PC-9 (cell line): ENCODE measurements around the gene DOCK2. TPM values are rescaled to one million over a fixed set of nuclear protein-coding genes. Genes with fewer than 3 reads are reported as not detected.
"Not testable (repeated sequence)": the region's sequence is repeated elsewhere in the genome, so short reads cannot be mapped to it uniquely, and the experiment has no call there.

Source experiments
- BruUV-seq: library from RNA; stranded (reverse); fragments of 400-500 nt; replicated peaks from 2 replicates; lab custom pipeline; 2021; lab: Mats Ljungman, UMichigan
- CTCF ChIA-PET: fragments of 300-600 bp; sonication (Branson Sonifier 250); formaldehyde crosslinking; loops from one replicate; lab custom pipeline; 2022; ENCODE audit warnings: antibody characterized with exemption; lab: Charles Lee
- POLR2A ChIA-PET: fragments of 300-600 bp; sonication (Branson Sonifier 250); formaldehyde crosslinking; loops from one replicate; lab custom pipeline; 2022; ENCODE audit warnings: antibody characterized with exemption; ENCODE audit not compliant: unreplicated experiment; lab: Charles Lee
- DNase-seq, 2 experiments: peaks; one replicate each; pipeline versions ENCODE4 v3.0.0 to v3.0.0-alpha.2; 2015 to 2022; ENCODE audit warnings: mixed read lengths in 1 of 2
- H2AFZ ChIP-seq: fragments of 200-600 bp; sonication (generic); 2 replicates; pipeline ENCODE4 v1.8.1; 2017; ENCODE audit warnings: antibody characterized with exemption
- H3F3A ChIP-seq: fragments of 200-600 bp; sonication (generic); 2 replicates; pipeline ENCODE4 v1.8.1; 2017; ENCODE audit warnings: antibody characterized with exemption, mild to moderate bottlenecking, low read depth; ENCODE audit not compliant: insufficient read depth
- H3K27ac ChIP-seq: fragments of 200-600 bp; sonication (generic); 2 replicates; pipeline ENCODE4 v1.6.1; 2016; ENCODE audit warnings: mixed run types
- H3K27me3 ChIP-seq: fragments of 200-600 bp; sonication (generic); 2 replicates; pipeline ENCODE4 v1.6.1; 2016; ENCODE audit warnings: low read depth, mixed run types; ENCODE audit not compliant: insufficient read depth
- H3K36me3 ChIP-seq: fragments of 200-600 bp; sonication (generic); 2 replicates; pipeline ENCODE4 v1.6.1; 2016; ENCODE audit warnings: low read depth, mixed run types
- H3K4me1 ChIP-seq: fragments of 200-600 bp; sonication (generic); replicated peaks from 2 replicates; pipeline ENCODE4 v1.6.1; 2016; ENCODE audit warnings: mixed run types; ENCODE audit not compliant: insufficient read depth
- H3K4me2 ChIP-seq: fragments of 200-600 bp; sonication (generic); 2 replicates; pipeline ENCODE4 v1.6.1; 2017; ENCODE audit warnings: mixed run types
- H3K4me3 ChIP-seq: fragments of 200-600 bp; sonication (generic); 2 replicates; pipeline ENCODE4 v1.6.1; 2016; ENCODE audit warnings: mixed run types
- H3K79me2 ChIP-seq: fragments of 200-600 bp; sonication (generic); 2 replicates; pipeline ENCODE4 v1.6.1; 2017; ENCODE audit warnings: low read depth, mixed run types
- H3K9me2 ChIP-seq: fragments of 200-600 bp; sonication (generic); 2 replicates; pipeline ENCODE4 v1.8.1; 2017; ENCODE audit warnings: mild to moderate bottlenecking; ENCODE audit not compliant: insufficient read depth
- H3K9me3 ChIP-seq: fragments of 200-600 bp; sonication (generic); 2 replicates; pipeline ENCODE4 v1.8.1; 2016; ENCODE audit warnings: low read depth; ENCODE audit not compliant: insufficient read depth
- H4K20me1 ChIP-seq: fragments of 200-600 bp; sonication (generic); 2 replicates; pipeline ENCODE4 v1.8.1; 2017; ENCODE audit not compliant: insufficient read depth
- EZH2 ChIP-seq: fragments of 200-600 bp; sonication (generic); IDR thresholded peaks from 2 replicates; pipeline ENCODE4 v1.8.0; 2017; ENCODE audit warnings: antibody characterized with exemption, low read depth
- intact Hi-C: fragments of 100-400 bp; cut with micrococcal nuclease; formaldehyde crosslinking; loops from one replicate; pipeline ENCODE4 v1.10.0; 2022; ENCODE audit not compliant: unreplicated experiment
- total RNA-seq: library from RNA; stranded (reverse); gene quantifications from 2 replicates; pipeline ENCODE4 v1.2.3, GENCODE V29; 2021
- TF ChIP-seq, protein P1 (sequence below): fragments of 200-600 bp; sonication (generic); conservative IDR thresholded peaks from 2 replicates; pipeline ENCODE4 v1.6.1; 2017; ENCODE audit warnings: mixed run types, antibody characterized with exemption, mild to moderate bottlenecking, moderate library complexity

DOCK2 gene
- total RNA-seq, 1 experiment from 2014 or later = 0.41 TPM

DNA sequence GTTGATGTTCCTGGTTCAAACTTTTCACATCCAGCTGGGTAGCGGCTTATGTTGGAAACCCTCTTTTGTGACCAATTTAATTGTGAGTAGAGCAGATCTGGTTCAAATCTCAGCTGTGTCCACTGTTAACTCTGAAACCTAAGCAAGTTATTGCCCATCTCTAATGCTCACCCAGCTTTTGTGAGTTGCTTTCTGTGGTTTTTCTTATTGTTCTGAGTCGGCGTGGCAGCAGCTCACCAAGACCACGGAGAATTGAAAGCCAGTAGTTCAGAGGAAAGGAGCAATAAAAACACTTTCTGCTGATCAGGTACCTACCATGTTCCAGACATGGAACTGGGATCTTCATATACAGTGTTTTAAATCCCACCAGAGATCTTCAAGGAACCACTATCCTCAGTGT lies 114.4 kb downstream of the DOCK2 start:
- BruUV-seq = no TSS peak
- Histone ChIP-seq H3K4me3 (no peak overlapping the region), H2AFZ (no peak overlapping the region), H3K9me2 (no peaks in the 10 kb centered on the region), H3K79me2 (no peaks in the 10 kb centered on the region), H3F3A (no peaks in the 10 kb centered on the region), H3K36me3 (no peaks in the 10 kb centered on the region), H3K27ac (no peak overlapping the region), H4K20me1 (no peaks in the 10 kb centered on the region), H3K4me1 (0 out of 2 replicates have a peak, but pooled peaks cover 1% of the 10 kb centered on the region), H3K9me3 (peaks cover 4% of the 10 kb centered on the region; the same call in 1 of the 2 replicates), H3K27me3 (no peaks in the 10 kb centered on the region), H3K4me2 (no peak overlapping the region)
- intact Hi-C loops = no loop called here
- TF ChIP-seq, protein P1, sequence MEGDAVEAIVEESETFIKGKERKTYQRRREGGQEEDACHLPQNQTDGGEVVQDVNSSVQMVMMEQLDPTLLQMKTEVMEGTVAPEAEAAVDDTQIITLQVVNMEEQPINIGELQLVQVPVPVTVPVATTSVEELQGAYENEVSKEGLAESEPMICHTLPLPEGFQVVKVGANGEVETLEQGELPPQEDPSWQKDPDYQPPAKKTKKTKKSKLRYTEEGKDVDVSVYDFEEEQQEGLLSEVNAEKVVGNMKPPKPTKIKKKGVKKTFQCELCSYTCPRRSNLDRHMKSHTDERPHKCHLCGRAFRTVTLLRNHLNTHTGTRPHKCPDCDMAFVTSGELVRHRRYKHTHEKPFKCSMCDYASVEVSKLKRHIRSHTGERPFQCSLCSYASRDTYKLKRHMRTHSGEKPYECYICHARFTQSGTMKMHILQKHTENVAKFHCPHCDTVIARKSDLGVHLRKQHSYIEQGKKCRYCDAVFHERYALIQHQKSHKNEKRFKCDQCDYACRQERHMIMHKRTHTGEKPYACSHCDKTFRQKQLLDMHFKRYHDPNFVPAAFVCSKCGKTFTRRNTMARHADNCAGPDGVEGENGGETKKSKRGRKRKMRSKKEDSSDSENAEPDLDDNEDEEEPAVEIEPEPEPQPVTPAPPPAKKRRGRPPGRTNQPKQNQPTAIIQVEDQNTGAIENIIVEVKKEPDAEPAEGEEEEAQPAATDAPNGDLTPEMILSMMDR = no peak
- no peak for TF ChIP-seq EZH2
- POLR2A ChIA-PET = no interaction called here
- CTCF ChIA-PET = interaction anchor here (0.6 kb wide), 1 partner anchor 675 kb away, joined by 3 read pairs; no protein-coding TSS in a partner anchor
- DNase-seq = no peak

DNA sequence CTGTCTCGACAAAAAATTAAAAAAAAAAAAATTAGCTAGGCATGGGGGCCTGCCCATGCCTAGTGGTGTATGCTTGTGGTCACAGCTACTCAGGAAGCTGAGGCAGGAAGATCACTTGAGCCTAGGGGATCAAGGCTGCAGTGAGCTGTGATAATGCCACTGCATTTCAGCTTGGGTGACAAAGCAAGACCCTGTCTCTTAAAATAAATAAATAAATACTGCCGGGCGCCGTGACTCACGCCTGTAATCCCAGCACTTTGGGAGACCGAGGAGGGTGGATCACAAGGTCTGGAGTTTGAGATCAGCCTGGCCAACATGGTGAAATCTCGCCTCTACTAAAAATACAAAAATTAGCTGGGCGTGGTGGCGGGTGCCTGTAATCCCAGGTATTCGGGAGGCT lies 115.5 kb downstream of the DOCK2 start:
- BruUV-seq, H3K27ac ChIP-seq, H3K27me3 ChIP-seq, H3K79me2 ChIP-seq, CTCF ChIA-PET, DNase-seq, H3K36me3 ChIP-seq, H4K20me1 ChIP-seq, H2AFZ ChIP-seq, H3K9me2 ChIP-seq, H3K4me2 ChIP-seq, H3F3A ChIP-seq, POLR2A ChIA-PET, intact Hi-C loops, H3K9me3 ChIP-seq, H3K4me1 ChIP-seq, H3K4me3 ChIP-seq: not testable (repeated sequence)

DNA sequence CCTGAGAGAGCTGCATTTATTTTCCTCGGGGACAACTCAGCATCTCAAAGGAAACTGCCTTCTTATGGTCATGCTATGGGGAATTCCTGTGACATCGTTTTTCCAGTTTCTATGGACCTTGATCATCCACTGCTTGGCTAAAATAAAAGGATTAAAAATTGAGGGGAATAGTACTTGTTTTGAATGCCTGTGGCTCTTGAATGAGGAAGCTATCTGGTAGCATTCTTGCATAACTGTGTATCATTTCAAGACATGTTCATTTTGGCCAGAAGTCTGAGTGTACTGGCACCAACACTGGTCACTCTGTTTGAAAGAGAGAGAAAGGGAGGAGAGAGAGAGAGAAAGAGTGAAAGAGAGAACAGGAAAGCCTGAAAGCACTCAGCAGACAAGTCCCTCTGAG lies 116.7 kb downstream of the DOCK2 start:
- Histone ChIP-seq H2AFZ (no peak overlapping the region), H3K36me3 (no peaks in the 10 kb centered on the region), H3K79me2 (no peaks in the 10 kb centered on the region), H3K9me3 (peaks cover 4% of the 10 kb centered on the region; the same call in 1 of the 2 replicates), H3K27me3 (no peaks in the 10 kb centered on the region), H3K4me3 (no peak overlapping the region), H3K9me2 (no peaks in the 10 kb centered on the region), H4K20me1 (no peaks in the 10 kb centered on the region), H3F3A (no peaks in the 10 kb centered on the region), H3K4me2 (no peak overlapping the region), H3K27ac (no peak overlapping the region), H3K4me1 (no peaks in the 10 kb centered on the region)
- CTCF ChIA-PET = no interaction called here
- BruUV-seq = no TSS peak
- POLR2A ChIA-PET = no interaction called here
- DNase-seq = no peak
- TF ChIP-seq EZH2 = no peak
- TF ChIP-seq, protein P1 = no peak
- intact Hi-C loops = no loop called here

DNA sequence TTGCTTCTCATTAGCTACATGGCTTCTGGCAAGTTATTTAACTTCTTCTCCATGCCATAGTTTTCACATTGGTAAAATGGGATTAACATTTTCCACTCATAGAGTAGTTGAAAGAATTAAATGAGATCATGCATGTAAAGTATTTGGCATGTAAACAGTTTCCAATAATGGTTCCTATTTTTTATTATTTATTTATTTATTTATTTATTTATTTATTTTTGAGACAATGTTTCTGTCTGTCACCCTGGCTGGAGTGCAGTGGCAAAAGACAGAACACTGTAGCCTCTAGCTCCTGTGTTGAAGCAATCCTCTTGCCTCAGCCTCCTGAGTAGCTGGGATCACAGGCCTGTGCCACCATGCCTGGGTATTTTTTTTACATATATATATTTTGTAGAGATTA lies 117.7 kb downstream of the DOCK2 start:
- POLR2A ChIA-PET = no interaction called here

More for the DNA sequence above, 117.7 kb downstream of the DOCK2 start:
- TF ChIP-seq EZH2 = no peak
- TF ChIP-seq, protein P1 = no peak
- no peak overlapping the region for H3K4me3 ChIP-seq
- H3F3A ChIP-seq = no peaks in the 10 kb centered on the region
- no peaks in the 10 kb centered on the region for H3K79me2 ChIP-seq
- H3K9me2 ChIP-seq = no peaks in the 10 kb centered on the region
- DNase-seq = no peak
- BruUV-seq = no TSS peak
- no peak overlapping the region for H3K4me2 ChIP-seq
- no peaks in the 10 kb centered on the region for H3K36me3 ChIP-seq
- H3K27me3 ChIP-seq = no peaks in the 10 kb centered on the region
- H4K20me1 ChIP-seq = no peaks in the 10 kb centered on the region
- CTCF ChIA-PET = no interaction called here
- peaks cover 4% of the 10 kb centered on the region; the same call in 1 of the 2 replicates for H3K9me3 ChIP-seq
- intact Hi-C loops = no loop called here
- no peaks in the 10 kb centered on the region for H3K4me1 ChIP-seq
- H2AFZ ChIP-seq = no peak overlapping the region
- H3K27ac ChIP-seq = no peak overlapping the region
